Measurements from ENCODE around the gene GANAB.
"Not testable (repeated sequence)": the region's sequence is repeated elsewhere in the genome, so short reads cannot be mapped to it uniquely, and the experiment has no call there.

Gene GANAB

DNA sequence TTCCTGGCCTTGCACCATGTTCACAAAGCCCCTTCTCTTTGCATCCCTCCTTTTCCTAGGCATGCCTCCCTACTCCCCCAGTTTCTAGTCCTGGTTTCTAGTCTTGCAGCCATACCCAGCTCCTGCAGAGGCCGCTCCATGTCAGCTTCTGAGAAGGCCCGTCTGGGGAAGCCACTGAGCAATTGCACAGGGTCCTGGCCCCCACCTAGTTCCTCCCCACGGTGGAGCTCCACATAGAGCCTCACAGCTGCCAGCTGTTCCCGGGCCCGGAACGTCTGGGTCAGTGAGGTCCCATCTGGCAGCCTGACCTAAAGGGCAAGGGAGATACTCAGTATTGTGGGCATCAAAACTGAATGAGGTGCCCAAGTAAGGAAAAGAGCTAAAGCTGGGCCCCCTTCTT lies 30.3 kb upstream of the GANAB start:
- TF ChIP-seq, protein P1, sequence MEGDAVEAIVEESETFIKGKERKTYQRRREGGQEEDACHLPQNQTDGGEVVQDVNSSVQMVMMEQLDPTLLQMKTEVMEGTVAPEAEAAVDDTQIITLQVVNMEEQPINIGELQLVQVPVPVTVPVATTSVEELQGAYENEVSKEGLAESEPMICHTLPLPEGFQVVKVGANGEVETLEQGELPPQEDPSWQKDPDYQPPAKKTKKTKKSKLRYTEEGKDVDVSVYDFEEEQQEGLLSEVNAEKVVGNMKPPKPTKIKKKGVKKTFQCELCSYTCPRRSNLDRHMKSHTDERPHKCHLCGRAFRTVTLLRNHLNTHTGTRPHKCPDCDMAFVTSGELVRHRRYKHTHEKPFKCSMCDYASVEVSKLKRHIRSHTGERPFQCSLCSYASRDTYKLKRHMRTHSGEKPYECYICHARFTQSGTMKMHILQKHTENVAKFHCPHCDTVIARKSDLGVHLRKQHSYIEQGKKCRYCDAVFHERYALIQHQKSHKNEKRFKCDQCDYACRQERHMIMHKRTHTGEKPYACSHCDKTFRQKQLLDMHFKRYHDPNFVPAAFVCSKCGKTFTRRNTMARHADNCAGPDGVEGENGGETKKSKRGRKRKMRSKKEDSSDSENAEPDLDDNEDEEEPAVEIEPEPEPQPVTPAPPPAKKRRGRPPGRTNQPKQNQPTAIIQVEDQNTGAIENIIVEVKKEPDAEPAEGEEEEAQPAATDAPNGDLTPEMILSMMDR (IDR thresholded peaks at IDR 0.05; ENCODE audit: low read depth, low read length, missing control alignments): no peak
- no peak overlapping the region for H3K4me3 ChIP-seq (replicated peaks; ENCODE audit: low read depth, low read length)
- DNase-seq (ENCODE audit: extremely low read depth, low read depth): no peak

DNA sequence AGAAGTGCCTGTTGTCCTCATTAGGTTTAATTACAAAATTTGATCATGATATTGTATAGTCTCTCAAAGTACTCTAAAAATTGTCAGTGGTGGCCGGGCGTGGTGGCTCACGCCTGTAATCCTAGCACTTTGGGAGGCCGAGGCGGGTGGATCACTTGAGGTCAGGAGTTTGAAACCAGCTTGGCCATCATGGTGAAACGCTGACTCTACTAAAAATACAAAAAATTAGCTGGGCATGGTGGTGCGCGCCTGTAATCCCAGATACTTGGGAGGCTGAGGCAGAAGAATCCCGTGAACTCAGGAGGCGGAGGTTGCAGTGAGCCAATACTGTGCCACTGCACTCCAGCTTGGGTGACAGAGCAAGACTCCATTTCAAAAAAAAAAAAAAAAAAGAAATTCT lies 29.0 kb upstream of the GANAB start:
- DNase-seq (ENCODE audit: extremely low read depth, low read depth); H3K4me3 ChIP-seq (replicated peaks; ENCODE audit: low read depth, low read length): not testable (repeated sequence)

DNA sequence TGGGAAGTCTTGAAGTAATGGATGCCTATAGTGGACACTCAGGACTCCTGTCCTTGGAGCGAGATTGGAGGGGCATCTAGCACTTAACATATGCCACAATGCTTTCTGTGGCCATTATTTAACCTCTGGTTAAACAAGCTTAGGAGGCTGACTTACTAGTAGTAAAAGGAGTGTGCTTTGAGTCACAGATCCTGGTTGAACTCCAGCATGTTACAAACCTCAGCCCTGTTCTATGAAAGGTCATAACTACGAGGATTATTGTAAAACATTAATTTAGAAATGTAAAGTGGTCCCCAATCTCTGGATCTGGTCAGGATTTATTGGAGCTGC lies 26.7 kb upstream of the GANAB start:
- TF ChIP-seq, protein P1 (IDR thresholded peaks at IDR 0.05; ENCODE audit: low read depth, low read length, missing control alignments): no peak
- peak overlapping the region; percentile 78 for H3K4me3 ChIP-seq (replicated peaks; ENCODE audit: low read depth, low read length)
- DNase-seq (ENCODE audit: extremely low read depth, low read depth): no peak

DNA sequence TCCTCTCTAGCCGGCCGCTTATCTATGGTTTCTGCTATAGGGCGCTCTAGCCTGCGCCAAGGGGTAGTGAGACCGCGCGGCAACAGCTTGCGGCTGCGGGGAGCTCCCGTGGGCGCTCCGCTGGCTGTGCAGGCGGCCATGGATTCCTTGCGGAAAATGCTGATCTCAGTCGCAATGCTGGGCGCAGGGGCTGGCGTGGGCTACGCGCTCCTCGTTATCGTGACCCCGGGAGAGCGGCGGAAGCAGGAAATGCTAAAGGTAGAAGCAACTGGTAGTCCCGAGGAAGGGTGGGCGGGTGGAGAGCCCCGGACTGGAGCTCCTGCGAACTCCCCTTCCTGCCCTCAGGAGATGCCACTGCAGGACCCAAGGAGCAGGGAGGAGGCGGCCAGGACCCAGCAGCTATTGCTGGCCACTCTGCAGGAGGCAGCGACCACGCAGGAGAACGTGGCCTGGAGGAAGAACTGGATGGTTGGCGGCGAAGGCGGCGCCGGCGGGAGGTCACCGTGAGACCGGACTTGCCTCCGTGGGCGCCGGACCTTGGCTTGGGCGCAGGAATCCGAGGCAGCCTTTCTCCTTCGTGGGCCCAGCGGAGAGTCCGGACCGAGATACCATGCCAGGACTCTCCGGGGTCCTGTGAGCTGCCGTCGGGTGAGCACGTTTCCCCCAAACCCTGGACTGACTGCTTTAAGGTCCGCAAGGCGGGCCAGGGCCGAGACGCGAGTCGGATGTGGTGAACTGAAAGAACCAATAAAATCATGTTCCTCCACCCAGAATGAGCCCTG lies 25.4 kb upstream of the GANAB start, which contains the start of the genes LBHD1 and UQCC3:
Gene LBHD1 (minus strand): TSS at position 660 of the 782 bp plus-strand sequence. CDS start 2,236 bp downstream, outside the sequence.
Gene UQCC3 (plus strand): TSS at position 66 of the 782 bp plus-strand sequence. CDS start 73 bp downstream, at position 139.
- peak; percentile 81 for DNase-seq (ENCODE audit: extremely low read depth, low read depth)
- H3K4me3 ChIP-seq (replicated peaks; ENCODE audit: low read depth, low read length): peak within 1 kb of the TSS; percentile 78
- TF ChIP-seq, protein P1 (IDR thresholded peaks at IDR 0.05; ENCODE audit: low read depth, low read length, missing control alignments): no peak

DNA sequence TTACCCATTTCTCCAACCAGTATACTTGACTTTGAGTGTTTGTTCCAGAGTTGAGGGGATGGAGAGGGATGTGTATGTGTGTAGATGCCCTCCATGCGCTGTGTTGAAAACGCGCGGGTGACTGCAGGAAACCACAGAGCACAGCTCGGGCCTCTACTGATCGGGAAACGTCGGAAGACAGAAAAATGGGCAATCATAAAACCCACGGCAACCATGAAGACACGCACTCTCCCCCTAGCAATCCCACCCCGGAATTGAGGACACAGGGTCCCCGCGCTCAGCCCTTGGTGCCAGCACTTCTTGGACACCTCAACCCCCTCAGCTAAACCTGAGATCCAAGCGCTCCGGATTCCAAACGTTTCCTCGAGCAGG lies 24.8 kb upstream of the GANAB start:
- no peak for DNase-seq (ENCODE audit: extremely low read depth, low read depth)

DNA sequence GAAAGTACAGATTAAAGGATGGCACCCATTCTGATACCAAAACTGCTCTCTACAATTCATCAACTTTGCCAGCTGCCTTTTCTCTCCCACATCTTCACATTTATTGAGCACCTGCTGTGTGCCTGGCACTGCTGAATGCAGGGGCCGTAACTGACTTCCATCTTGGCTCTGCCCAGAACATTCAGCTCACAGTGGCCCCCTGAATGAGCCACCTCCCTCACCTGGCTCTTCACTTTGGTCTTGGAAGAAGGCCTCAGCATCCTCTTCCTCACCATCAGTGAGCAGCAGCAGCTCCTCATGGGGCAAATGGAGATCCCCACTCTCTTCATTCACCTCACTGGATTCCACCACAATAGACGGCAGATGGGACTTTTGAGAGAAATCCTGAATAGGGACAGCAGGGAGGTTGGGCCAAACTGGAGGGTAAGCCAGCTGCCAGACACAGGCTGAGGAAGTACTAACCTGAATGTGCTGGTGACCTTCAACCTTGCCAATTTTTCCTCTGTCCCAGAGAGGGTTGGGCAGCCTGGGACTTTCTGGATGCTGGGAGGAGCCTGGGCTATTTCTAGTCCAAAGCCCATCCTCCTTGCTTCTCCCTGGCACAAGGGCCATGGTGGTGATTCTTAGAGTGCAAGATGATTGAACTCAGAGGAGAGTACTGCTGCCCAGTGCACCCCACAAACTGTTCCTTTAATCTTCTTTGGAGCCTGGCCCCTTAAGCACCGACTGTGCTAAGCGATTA lies 23.2 kb upstream of the GANAB start:
- TF ChIP-seq, protein P1 (IDR thresholded peaks at IDR 0.05; ENCODE audit: low read depth, low read length, missing control alignments): no peak
- no peak for DNase-seq (ENCODE audit: extremely low read depth, low read depth)
- H3K4me3 ChIP-seq (replicated peaks; ENCODE audit: low read depth, low read length): peak overlapping the region; percentile 78

More for the DNA sequence above, 24.8 kb upstream of the GANAB start:
- peak overlapping the region; percentile 78 for H3K4me3 ChIP-seq (replicated peaks; ENCODE audit: low read depth, low read length)
- TF ChIP-seq, protein P1 (IDR thresholded peaks at IDR 0.05; ENCODE audit: low read depth, low read length, missing control alignments): no peak

DNA sequence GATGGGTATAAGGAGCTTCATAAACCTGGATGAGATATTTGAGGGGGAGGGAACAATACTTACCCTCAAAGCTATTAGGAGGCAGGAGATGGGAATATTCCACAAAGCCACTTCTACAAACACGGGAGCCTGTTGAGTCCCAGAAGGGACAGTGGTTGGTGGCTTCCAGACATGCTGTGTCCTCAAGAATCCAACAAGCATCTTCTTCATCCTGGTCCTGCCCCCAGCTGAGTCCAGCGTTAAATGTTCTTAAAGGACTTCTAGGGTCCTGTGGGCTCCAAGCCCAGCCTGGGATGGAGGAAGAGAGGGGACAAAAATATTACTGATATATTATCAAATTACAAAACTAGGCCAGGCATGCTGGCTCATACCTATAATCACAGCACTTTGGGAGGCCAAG lies 21.0 kb upstream of the GANAB start:
- no peak for DNase-seq (ENCODE audit: extremely low read depth, low read depth)
- peak overlapping the region; percentile 98 for H3K4me3 ChIP-seq (replicated peaks; ENCODE audit: low read depth, low read length)

More for the DNA sequence above, 21.0 kb upstream of the GANAB start:
- TF ChIP-seq, protein P1 (IDR thresholded peaks at IDR 0.05; ENCODE audit: low read depth, low read length, missing control alignments): no peak
